GM18909 (cell line): Measurements from ENCODE around the gene KBTBD12.
"Not testable (repeated sequence)": the region's sequence is repeated elsewhere in the genome, so short reads cannot be mapped to it uniquely, and the experiment has no call there.

Source experiments
- ATAC-seq: cut with Tn5 transposase; IDR thresholded peaks from one replicate; pipeline ENCODE4 v1.9.1; 2021; ENCODE audit warnings: mild to moderate bottlenecking; ENCODE audit not compliant: unreplicated experiment, poor library complexity

Gene KBTBD12

DNA sequence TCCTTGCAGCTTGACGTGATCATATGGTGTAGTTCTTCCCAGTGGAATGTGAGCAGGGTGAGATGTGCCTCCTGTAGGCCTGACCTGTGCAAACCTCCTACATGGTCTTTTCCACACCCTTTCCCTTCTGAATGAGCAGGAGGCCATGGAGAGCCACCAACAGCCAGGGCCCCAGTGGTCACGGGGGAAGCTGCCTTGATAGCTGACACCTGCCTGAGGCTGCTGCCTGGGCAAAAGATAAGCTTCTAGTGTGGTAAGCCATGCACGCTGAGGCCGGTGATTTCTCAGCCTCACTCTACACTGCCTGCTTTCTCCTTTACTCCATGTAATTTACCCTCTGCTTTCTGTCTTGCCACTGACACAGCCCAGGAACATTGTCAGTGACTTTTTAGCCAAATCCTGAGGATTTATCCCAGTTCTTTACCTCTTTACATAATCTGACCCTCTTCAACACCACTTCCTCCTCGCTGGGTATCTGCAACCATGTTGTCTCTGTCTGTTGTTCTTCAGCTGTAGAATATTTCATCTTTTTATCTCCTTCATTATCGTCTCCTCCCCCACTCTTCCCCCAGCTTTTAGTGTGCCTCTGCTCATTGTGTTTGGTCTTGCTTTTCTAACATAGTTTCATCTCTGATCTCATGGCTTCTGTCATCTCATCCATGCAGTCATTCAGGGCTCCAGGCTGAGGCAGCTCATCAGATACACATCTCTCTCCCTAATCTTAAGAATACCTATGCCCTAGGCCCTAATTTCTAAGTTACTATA, 11.2 kb upstream of the KBTBD12 start:
- ATAC-seq = no peak

DNA sequence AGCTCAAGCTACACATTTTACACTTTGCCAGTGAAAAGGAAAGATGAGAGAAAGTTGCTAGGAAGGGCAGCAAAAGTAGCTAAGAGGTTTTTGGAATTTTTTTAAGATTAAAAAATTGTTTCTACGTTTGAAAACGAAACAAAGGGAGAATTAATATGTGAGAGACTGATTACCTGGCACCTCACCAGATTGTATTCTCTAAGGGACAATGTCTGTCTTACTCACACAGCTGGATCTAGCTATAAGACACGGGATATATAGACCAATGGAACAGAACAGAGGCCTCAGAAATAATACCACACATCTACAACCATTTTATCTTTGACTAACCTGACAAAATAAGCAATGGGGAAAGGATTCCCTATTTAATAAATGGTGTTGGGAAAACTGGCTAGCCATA, 9.5 kb upstream of the KBTBD12 start:
- ATAC-seq = no peak

DNA sequence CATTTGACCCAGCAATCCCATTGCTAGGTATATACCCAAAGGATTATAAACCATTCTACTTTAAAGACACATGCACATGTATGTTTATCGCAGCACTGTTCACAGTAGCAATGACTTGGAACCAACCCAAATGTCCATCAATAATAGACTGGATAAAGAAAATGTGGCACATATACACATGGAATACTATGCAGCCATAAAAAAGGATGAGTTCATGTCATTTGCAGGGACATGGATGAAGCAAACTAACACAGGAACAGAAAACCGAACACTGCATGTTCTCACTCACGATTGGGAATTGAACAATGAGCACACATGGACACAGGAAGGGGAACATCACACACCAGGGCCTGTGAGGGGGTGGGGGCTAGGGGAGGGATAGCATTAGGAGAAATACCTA, 8.4 kb upstream of the KBTBD12 start:
- ATAC-seq = not testable (repeated sequence)

DNA sequence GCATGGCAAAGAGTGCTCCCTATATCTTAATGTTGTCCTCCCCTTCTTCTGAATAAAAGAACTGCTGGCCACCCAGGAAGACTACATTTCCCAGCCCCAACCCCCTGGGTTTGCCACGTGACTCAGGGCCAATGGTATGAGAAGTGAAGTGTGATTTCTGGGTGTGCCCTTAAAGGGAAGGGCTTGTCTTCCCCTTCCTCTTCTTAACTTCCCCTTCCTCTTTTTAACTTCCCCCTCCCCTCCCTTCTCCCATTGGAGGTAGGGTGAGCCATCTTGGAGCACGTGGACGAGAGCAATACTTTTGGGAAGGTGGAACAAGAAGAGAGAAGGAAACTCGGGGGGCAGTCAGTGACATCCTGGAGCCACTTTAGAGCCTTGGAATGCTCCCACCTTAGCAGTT, 6.8 kb upstream of the KBTBD12 start:
- ATAC-seq = no peak

DNA sequence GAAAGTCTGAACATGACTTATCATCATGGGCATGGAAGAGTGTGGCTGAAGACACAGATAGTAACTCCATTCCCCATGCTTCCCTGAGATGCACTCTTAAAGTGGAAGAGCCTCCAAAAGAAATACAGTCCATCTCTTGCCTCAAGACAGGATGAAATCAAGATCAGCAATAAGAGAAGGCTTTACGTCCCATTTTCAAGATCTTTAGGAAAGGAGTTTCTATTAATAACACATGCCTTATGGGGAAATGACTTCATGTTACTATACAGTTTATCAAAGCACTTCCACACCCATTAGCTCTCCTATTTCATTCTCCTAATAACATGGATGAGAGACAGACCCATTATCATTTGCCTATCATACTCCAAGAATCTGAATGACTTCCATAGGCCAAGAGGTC, 6.1 kb upstream of the KBTBD12 start:
- ATAC-seq = no peak

DNA sequence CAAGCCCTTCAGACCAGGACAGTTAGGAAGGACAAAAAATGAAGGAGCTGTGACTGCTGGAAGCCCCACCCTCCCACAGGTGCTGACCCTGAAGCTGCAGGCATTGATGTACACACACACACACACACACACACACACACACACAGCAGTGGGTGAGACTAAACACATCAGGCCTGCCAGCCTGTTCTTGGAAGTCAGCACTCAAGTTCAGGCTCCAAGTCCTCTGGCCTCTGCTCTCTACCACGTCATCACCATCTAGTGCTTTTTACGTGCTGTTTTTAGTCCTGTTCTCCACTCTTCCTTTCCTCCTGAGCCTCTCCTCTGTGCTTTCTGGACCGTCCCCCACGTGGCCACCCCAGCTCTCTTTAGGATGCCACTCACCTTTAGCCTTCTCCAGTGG, 5.4 kb upstream of the KBTBD12 start:
- ATAC-seq = no peak

DNA sequence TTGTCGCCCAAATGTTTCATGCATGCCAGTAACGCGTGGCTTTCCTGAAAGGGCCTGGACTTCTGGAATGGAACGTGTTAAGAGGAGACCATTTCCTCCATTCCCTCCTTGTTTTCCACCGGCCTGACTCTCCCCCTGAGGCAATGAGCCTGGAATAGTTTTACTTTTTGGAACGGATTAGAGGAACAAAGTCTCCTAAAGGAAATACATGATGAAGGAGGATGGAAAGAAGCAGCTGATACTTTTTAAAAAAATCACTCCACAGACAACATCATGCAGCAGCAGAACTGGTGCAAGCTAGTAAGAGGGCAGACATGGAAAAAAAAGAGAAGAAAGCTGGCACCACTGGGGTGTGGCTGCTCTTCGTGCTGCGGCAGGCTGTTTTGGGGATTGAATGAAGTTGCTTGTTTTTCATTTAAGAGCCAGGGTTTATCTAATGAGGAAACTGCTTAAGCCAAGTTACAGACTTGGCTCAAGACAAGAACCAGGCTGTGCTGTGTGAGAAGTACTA, 3.6 kb upstream of the KBTBD12 start:
- ATAC-seq = no peak

DNA sequence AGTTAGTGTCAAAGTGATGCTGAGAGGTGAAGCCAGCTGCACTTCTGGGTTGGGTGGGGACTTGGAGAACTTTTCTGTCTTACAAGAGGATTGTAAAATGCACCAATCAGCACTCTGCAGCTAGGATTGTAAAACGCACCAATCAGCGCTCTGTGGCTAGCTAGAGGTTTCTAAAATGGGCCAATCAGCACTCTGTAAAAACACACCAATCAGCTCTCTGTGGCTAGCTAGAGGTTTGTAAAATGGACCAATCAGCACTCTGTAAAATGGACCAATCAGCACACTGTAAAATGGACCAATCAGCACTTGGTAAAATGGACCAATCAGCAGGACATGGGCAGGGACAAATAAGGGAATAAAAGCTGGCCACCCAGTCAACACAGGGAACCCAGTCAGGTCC, 1.2 kb upstream of the KBTBD12 start:
- not testable (repeated sequence) for ATAC-seq

DNA sequence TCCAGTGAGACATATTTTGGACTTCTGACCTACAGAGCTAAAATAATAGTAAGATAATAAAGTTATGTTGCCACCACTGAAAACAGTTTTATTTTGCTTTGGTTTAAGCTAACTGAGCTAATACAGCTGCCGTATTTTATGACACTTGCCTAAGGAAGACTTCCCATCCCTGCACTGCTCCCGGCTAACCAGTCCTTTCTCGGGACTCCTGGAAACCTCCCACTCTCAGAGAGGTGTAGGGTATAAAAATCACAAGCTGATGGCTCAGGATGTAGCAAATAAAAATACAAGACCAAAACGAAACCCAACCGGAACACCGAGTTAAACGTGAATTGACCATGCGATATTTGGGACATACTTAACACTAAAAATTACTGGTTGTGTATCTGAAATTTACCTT, 448 bp upstream of the KBTBD12 start:
- ATAC-seq = no peak

DNA sequence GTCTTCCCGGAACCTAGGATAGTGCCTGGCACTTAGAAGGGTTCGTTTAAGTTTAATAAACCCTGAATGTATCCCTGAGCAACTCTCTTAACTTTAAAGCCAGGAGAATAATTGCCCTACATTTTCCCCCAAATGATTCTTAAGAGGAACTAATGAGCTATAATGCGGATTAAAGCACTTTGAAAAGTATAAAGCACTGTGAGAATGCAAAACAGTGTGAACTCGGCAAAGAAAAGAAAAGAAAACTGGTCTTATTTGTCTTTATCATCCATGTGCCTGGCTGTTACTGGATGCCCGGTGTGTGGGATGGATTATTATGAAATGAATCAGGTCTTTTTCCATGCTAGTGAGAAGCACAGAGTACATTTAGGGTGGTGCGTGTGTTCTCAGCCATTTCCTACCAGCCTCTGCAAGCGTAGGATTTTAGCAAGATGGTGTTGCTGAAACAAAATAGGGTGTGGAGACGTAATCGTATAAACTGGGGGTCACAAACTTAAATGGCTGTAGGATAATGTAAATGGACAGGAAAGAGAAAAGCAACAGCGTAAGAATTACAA, 983 bp downstream of the KBTBD12 start:
- no peak for ATAC-seq

DNA sequence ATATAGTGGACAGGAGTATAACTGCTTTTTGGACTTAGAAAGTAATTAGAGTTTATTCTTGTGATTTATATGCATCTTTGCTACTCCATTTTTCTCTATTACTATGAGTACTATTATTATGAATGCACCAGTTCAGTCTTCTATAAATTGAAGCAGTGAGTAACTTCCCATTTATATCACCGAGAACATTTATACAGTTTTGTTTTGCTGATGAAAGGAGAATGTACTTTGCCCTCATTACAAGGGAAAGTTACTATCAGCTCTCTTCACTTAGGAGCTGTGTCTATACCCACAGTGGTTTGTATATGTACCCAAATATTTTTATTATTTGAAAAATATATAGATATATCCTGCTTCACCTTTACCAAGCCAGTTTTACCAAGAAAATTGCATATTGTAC, 5.7 kb downstream of the KBTBD12 start:
- no peak for ATAC-seq

DNA sequence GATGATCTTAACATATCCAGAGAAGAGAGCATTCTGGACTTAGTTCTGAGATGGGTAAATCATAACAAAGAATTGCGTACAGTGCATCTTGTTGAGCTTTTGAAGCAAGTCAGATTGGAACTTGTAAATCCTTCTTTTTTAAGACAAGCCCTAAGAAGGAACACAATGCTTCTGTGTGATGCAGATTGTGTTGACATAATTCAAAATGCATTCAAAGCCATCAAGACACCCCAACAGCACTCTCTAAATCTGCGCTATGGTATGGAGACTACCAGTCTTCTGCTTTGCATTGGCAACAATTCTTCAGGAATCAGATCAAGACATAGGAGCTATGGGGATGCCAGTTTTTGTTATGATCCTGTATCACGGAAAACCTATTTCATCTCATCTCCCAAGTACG, 8.6 kb downstream of the KBTBD12 start:
- no peak for ATAC-seq

DNA sequence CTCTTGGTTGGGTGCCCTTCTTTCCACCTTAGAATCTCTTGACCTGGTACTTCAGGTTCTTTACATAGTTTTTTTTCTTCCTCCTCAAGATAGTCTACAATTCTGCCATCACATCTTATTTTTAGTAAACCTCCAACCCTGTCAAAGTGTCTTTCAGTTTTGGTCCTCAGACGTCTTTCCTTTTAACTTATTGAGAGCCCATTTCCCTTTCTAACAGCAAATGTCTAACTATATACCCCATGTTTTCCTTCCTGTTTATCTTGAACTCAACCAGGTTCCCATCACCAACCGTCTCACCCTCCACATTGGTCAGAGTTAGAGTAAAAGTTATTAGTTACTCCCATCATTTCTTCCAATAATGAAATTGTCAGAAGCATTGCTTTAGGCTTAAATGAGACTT, 10.4 kb downstream of the KBTBD12 start:
- no peak for ATAC-seq

DNA sequence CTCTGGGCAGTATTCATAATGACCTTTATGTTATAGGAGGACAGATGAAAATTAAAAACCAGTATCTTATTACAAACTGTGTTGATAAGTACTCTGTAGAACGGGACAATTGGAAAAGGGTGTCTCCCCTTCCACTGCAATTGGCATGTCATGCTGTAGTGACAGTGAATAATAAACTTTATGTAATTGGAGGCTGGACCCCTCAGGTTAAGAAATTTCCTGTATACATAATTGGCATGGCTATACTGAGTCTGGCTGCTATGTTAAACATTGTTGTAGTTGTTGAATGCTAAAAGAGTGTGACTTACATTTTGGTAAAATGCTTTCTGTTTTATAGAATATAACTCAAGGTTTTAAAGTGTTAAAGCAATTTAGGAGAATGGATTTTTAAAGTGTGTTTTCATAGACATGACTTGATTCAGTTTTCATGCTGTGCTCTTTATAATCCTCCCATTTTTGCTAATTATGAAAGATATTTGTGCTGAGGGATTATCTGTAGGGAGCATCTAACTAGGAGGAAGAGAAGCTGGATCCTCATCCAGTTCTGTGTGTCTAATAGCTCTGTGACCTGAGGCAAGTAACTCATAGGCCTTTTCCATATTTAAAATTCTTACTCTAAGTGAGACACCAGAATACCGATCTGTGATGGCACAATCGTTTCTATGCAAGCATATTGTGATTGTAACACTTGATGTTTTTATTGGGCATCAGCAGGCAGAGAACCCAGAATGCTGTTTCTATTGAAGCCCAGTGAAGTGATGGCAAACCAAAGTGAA, 13.0 kb downstream of the KBTBD12 start:
- ATAC-seq = no peak

DNA sequence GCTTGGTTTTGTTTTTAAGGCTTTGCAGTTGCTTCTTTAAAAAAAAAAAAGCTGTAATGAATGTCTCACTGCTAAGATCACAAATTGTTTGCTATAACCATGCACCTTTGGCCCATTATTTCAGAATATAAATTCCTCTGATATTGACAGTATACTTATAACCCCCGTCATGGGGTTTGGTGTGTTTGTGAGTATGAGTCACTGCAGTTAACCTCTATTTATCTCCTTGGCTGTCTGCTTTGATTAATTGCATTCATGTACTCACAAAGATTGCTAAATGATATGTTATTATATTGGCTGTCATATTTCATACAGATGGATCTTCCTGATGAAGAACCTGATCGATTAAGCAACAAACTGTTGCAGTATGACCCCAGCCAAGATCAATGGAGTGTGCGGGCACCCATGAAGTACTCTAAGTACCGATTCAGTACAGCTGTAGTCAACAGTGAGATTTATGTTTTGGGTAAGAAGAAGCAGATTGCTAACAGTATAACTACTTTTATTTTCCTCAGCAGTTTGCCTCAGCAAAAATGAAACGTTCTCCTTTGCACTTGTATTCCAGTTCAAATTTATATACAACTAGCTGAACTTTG, 14.9 kb downstream of the KBTBD12 start:
- ATAC-seq = no peak

DNA sequence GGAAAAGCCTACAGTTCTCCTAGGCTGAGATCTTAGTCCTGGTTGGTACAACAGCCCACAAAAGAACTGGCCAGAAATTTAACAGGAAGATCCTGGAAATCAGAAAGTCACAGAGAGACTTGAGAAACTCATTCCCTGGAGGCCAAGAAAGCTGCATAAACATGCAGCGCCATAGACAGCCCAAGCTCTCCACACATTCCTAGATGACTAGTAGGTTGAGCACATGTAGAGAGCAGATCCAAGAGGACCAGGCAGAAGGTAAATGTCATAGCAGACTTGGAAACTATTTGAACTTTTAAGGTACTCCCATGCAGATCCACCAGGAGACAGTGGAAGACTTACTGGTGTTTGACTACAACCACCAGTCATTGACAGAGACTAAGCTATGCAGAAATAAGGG, 18.4 kb downstream of the KBTBD12 start:
- no peak for ATAC-seq

DNA sequence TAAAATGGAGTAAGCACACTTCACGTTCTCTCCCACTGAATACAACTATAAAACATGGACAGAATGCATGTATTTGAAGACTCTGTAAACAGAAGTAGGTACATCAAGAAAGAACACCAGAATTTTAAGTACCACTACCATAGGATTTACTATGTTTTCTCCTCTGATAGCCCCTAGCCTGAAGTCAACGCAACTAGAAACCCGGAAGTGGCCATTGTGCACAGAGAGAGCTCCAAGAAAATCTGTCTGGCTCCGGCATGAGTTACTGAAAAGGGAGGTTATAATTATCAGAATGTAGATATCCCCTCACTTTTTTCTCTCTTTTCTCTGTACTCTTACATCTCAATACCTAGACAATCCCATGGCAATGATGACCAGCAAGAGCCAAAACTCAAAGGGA, 23.8 kb downstream of the KBTBD12 start:
- no peak for ATAC-seq

DNA sequence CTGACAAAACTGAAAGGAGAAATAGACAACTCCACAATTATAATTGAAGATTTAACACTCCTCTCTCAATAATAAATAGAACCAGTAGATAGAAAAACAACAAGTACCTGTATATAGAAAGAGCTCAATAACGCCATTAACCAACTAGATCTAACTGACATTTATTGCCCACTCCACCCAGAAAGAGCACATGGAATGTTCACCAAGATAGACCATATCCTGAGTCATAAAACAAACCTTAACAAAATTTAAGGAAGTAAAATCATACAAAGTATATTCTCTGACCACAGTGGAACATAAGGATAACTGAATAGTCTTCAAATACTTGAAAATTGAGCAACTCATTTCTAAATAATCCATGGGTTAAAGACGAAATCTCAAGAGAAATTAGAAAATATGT, 25.1 kb downstream of the KBTBD12 start:
- ATAC-seq = no peak

DNA sequence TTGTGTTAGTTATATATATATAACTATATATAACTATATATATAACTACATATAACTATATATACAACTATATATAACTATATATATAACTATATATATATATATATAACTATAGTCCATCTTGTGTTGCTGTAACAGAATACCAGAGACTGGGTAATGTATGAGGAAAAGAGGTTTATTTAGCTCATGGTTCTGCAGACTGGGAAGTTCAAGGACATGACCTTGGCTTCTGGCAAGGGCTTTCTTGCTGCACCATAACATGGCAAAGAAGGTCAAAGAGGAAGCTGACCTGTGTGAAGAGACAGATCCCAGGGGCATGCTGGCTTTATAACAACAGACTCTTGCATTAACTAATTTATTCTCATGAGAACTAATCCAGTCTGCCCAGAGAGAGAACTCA, 27.6 kb downstream of the KBTBD12 start:
- no peak for ATAC-seq

DNA sequence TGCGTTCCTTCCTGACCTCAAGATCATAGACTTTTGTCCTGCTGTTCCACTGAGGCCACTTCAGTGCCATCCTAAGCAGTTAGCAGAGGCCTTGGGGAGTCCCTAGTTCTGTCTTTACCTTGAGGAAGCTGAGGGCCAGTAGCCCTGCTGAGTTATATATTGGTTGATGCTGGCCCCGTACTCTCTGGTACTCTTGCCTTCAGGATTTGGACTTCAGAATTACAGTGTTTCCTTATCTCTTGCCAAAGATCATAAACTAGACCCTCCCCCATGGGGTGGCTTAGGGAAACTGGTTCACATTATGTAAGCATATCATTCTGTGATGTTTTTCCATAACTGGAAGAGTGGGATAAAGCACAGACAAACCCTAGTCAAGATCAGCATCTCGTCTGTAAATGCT, 33.2 kb downstream of the KBTBD12 start:
- ATAC-seq = no peak

DNA sequence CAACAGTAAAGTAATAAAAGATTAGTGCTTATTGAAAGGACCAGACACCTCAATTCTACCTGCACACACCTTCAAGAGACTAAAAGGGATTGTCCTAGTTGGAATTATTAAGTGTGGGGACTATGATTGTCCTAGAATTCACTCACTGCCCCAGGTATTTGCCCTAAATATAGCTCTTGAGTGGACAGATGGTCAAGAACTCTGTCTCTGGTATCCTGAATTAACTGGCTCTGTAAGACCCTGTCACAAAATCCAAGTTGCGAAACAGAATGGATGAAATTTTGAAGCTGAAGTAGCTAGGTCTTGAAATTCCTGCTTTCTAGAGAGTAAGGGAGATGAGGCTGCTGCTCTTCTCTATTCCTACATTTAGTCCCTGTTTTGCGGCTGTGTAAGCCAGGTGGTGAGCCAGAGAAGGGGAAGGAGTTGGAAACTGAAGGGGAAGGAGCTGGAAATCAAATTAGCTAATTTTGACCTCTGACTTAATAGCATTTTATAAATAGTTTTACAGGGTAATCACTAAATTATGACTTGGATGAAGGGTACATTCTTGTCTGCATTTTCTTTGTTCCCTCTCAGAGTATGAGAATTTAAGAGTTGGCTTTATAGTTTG, 34.5 kb downstream of the KBTBD12 start:
- ATAC-seq = no peak
